Activated T-cell treated with anti-CD3 and anti-CD28 coated beads, Interleukin-2, amount 50 U/mL, for 24 hours (primary cell): ENCODE data around the gene LRP1B.

Source experiments
- DNase-seq: peaks from one replicate; pipeline ENCODE4 v3.0.0-alpha.2; 2020
- H3K27ac Mint-ChIP-seq: 2 replicates; pipeline ENCODE4 v1.8.0; 2020; ENCODE audit warnings: mild to moderate bottlenecking, mixed read lengths
- H3K27me3 Mint-ChIP-seq: 2 replicates; pipeline ENCODE4 v1.8.0; 2020; ENCODE audit warnings: mixed read lengths
- H3K36me3 Mint-ChIP-seq: 2 replicates; pipeline ENCODE4 v1.8.0; 2020; ENCODE audit warnings: low read depth, mixed read lengths
- H3K4me1 Mint-ChIP-seq: 2 replicates; pipeline ENCODE4 v1.8.0; 2020; ENCODE audit warnings: low read depth, mixed read lengths
- H3K4me3 Mint-ChIP-seq: 2 replicates; pipeline ENCODE4 v1.8.0; 2020; ENCODE audit warnings: mild to moderate bottlenecking, moderate library complexity, mixed read lengths
- H3K9me3 Mint-ChIP-seq: 2 replicates; pipeline ENCODE4 v1.8.0; 2020; ENCODE audit warnings: mixed read lengths

Gene LRP1B

DNA sequence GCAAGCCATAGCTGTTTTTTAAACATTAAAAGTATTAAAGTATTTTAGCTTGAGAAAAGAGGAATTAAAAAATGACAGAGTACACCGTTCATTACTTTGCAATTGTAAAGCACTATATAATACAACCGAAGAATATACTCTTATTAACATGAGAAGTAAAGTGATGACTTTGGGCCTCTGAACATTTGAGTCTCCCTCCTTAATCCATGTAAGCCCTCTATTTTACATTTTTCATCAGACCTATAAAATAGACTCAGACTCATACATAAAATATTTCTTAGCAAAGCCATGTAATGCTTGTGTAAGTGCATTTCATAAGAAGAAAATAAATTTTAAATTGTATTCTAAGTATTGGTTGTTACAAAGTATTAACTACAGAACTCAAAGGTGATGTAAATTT is 198.6 kb downstream of the LRP1B start:
- H3K36me3 Mint-ChIP-seq, result no peaks in the 10 kb centered on the region
- no peaks in the 10 kb centered on the region for H3K4me1 Mint-ChIP-seq
- H3K4me3 Mint-ChIP-seq, result no peak overlapping the region

DNA sequence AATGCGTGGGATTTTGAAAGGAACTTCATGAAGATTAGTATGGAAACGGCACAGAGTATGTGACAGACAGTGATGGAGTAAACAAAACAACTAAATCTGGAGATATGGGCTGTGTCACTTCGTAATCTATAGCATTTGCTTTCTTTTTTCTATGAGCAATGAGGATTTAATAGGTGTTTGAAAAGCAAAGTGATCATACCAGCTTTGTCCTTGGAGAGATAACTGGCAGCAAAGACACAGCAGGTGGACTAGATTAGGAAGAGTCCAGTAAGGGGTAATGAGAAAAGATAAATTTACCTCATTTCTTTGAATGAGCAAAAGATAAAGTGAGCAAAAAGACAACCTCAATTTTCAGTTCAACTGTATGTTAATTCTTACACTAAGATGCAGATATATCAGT is 199.0 kb downstream of the LRP1B start:
- Mint-ChIP-seq H3K27me3 (no peaks in the 10 kb centered on the region), H3K36me3 (no peaks in the 10 kb centered on the region), H3K4me3 (no peak overlapping the region), H3K27ac (no peak overlapping the region), H3K4me1 (no peaks in the 10 kb centered on the region), H3K9me3 (peaks cover 10% of the 10 kb centered on the region)
- no peak for DNase-seq

More for the DNA sequence above, 198.6 kb downstream of the LRP1B start:
- Mint-ChIP-seq H3K27me3 (no peaks in the 10 kb centered on the region), H3K9me3 (peaks cover 10% of the 10 kb centered on the region), H3K27ac (no peak overlapping the region)
- DNase-seq, result no peak

DNA sequence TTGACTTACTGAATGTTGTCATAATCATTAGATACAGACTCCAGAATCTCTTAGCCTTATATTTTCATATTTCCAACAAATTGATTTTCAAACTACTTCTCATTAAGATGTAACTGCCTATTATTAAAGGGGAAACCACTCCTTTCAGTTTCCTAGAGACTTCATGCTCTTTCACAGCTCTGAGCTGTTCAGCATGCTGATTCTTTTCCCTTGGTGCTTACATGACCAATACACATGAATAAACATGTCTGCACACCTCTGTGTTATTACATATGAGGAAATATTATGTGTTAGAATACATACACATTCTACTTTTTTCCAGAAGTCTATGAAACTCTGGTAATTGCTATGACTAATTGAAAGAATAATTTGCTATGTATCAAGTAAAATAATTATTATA is 200.0 kb downstream of the LRP1B start:
- Mint-ChIP-seq H3K27ac (no peak overlapping the region), H3K36me3 (no peaks in the 10 kb centered on the region), H3K4me1 (no peaks in the 10 kb centered on the region), H3K9me3 (peaks cover 10% of the 10 kb centered on the region), H3K4me3 (no peak overlapping the region), H3K27me3 (no peaks in the 10 kb centered on the region)
- no peak for DNase-seq

DNA sequence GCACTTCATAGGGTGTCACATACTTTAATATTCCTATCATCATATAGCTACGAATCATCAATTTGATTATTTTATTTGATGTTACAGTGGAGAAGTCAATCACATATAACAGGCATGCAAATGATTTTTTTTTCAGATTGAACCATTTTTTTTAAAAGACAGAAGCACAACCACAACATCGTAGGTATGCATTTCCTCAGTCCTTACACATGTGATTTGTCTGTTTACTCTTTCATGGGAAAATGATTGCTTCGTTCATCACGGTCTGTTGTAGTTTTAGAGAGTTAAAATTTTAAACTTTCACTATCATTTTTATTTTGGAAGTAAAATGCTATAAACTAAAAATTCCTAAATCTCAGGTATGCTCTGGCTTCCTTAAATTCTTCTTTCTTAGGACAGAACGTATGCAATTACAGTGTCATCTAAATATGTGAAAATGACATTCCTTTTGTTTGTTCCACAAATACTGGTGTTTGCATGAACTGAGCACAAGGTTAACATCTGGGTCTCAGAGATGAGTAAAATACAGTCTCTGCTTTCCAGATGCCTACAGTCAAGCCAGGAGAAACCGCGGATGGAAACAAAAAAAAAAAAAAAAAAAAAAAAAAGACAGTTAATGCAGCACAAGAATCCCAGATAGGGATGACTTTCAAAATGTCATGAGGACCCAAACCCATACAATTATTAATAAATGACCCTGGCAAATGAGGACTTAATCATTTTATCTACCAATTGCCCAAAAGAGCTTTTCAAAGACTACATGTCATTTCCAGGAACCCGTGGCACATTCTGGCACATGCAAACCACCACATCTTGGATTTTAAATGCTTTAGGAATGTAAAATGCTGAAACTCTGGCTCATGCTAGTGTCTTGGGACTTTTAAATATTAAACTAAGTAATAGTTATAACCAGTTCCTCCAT is 201.2 kb downstream of the LRP1B start:
- no peak overlapping the region for H3K4me3 Mint-ChIP-seq
- DNase-seq, result no peak
- peaks cover 13% of the 10 kb centered on the region for H3K9me3 Mint-ChIP-seq
- H3K27me3 Mint-ChIP-seq, result no peaks in the 10 kb centered on the region
- no peaks in the 10 kb centered on the region for H3K4me1 Mint-ChIP-seq
- H3K27ac Mint-ChIP-seq, result no peak overlapping the region
- no peaks in the 10 kb centered on the region for H3K36me3 Mint-ChIP-seq

DNA sequence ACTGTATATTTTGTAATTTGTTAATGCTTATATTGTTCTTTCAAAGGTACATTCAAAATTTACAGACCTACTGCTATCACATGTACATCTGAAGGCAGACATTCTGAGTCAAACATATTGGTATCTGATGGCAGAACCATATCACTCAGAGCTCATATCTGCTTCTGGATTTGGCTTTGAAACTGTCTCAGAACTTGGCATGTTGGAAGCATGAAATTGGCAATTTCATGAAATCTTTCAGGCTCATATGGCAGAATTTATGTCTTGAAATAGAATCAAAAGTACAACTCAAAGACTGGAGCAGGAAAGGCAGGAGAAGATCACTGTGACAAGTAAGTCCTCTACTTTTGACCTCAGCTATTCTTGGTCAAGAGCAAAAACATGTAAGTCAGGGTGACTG is 202.3 kb downstream of the LRP1B start:
- Mint-ChIP-seq H3K4me3 (no peak overlapping the region), H3K9me3 (peaks cover 13% of the 10 kb centered on the region), H3K27ac (no peak overlapping the region), H3K36me3 (no peaks in the 10 kb centered on the region), H3K4me1 (no peaks in the 10 kb centered on the region), H3K27me3 (no peaks in the 10 kb centered on the region)
- no peak for DNase-seq

DNA sequence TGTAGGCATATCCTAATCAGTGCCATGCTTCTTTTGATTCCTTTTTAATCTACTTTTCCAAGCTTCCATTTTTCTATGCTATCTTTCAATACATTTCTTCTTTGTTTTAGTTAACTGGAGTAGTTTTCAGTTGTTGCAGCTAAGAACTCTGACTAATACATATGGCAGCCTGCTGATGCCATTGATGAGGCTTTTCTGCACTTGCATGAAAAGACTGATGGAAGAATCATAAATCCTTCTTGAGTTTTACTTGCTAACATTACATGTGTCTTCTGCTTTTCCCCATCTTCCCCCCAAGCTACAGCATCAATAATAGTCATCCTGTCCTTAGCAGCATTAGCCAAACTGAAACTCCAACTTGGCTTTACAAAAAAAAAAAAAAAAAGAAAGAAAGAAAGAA is 203.3 kb downstream of the LRP1B start:
- H3K4me1 Mint-ChIP-seq, result no peaks in the 10 kb centered on the region
- no peak overlapping the region for H3K27ac Mint-ChIP-seq
- H3K36me3 Mint-ChIP-seq, result no peaks in the 10 kb centered on the region
- H3K4me3 Mint-ChIP-seq, result no peak overlapping the region
- no peak for DNase-seq
- H3K27me3 Mint-ChIP-seq, result no peaks in the 10 kb centered on the region
- H3K9me3 Mint-ChIP-seq, result peaks cover 13% of the 10 kb centered on the region

DNA sequence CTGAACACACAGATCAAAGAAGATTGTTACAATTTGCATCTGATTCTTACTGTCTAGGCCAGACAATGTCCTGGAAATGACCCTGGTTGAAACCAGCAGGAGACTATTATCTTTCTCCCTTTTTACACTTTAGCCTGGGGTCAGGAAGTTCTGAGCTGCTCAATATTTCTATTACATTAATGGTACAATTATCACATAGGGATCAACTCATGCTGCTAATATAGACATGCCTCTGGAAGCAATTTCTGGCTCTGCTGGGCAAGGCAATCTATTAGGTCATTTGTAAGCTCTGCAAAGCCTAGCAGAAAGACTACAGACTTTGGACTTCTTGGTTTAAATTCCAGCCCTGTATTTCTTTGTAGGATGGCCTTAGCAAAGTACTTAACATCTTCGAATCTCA is 205.3 kb downstream of the LRP1B start:
- H3K27me3 Mint-ChIP-seq, result no peaks in the 10 kb centered on the region
- H3K36me3 Mint-ChIP-seq, result no peaks in the 10 kb centered on the region
- DNase-seq, result no peak
- no peak overlapping the region for H3K27ac Mint-ChIP-seq
- peaks cover 14% of the 10 kb centered on the region for H3K9me3 Mint-ChIP-seq
- no peaks in the 10 kb centered on the region for H3K4me1 Mint-ChIP-seq
- H3K4me3 Mint-ChIP-seq, result no peak overlapping the region

DNA sequence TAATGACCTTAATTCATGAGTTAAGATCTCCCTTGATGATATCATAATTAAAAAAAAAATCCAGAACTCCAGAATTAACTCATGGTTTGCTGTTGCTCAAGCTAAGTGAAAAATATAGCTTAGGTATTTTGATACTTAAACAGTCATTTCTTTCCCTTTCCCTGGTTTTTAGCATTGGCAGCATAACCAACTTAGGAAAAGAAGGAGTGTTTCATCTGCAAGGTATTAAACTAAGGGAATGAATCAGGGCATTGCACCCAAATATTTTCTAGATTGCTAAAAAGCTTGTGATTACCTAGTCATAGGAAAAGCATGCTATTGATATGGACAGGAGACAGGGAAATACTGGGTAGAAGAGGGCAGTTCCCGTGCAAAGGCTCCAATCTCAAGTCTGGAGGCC is 207.2 kb downstream of the LRP1B start:
- Mint-ChIP-seq H3K27me3 (no peaks in the 10 kb centered on the region), H3K4me3 (no peak overlapping the region), H3K27ac (no peak overlapping the region), H3K9me3 (peaks cover 12% of the 10 kb centered on the region), H3K36me3 (no peaks in the 10 kb centered on the region), H3K4me1 (no peaks in the 10 kb centered on the region)
- no peak for DNase-seq

DNA sequence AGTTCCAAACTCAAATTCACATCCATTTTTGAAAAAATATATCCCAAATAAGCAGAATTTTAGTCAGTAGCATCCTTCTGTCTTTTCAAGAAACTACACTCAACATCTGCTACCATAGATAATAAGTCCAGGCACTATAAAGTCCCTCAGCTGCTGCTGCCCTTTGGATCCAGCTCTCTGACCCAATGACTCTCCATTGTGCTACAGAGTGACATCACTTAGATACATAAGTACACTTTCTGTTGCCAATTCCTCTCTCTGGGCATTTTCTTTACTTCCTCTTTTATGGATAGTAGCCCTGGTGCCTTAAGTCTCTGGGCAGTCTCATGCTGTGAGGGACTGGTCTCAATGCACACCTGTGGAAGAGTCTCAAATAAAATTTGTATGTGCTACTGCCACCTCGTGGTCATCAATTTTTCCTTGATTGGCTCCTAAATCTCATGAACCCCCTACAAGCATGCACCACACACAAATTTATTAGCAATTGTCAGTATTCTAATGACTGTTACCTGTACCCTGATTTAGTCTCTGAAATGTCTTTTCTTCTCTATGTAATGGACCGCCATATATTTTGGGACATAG is 219.2 kb downstream of the LRP1B start:
- Mint-ChIP-seq H3K27ac (no peak overlapping the region), H3K36me3 (no peaks in the 10 kb centered on the region), H3K4me1 (no peaks in the 10 kb centered on the region), H3K27me3 (no peaks in the 10 kb centered on the region), H3K9me3 (peaks cover 17% of the 10 kb centered on the region), H3K4me3 (no peak overlapping the region)
- DNase-seq, result no peak

DNA sequence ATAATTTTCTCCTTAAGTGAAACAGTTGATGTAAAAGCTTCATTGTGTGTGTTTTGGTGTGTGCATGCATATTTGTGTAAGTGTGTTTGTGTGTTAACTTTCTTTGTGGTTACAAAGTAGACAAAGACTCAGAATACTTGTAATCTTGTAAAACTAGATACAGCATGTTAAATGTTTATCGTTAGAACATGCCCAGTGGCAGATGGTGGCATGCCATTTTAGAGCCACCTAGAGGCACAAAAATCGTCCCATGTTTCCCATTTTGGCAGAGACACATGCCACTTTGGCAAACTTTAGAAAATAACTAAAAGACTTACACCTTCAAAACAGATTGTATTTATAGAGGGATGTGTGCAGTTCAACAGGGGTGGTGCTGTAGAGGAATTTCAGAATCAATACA is 224.1 kb downstream of the LRP1B start:
- H3K36me3 Mint-ChIP-seq, result no peaks in the 10 kb centered on the region
- peaks cover 2% of the 10 kb centered on the region for H3K9me3 Mint-ChIP-seq
- no peaks in the 10 kb centered on the region for H3K4me1 Mint-ChIP-seq
- no peaks in the 10 kb centered on the region for H3K27me3 Mint-ChIP-seq
- no peak overlapping the region for H3K4me3 Mint-ChIP-seq
- H3K27ac Mint-ChIP-seq, result no peak overlapping the region
- no peak for DNase-seq

DNA sequence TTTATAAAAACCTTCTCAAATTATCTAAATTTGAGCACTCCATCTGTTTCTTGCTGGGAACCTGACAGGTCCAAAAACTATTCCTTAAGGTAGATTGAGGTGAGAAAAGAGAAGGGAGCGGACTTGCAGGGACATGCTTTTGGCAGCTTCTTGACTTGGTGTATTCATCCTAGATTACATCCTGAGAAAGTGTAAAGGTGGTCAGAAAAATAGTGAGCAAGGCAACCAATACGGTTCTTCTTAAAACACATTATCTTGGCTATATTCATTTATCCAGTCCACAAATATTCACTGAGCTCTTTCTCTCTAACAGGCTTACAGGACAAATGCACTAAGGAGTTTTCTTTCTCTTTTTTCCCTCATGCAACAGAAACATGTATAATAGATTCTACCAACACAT is 230.0 kb downstream of the LRP1B start:
- no peak for DNase-seq
- H3K27me3 Mint-ChIP-seq, result no peaks in the 10 kb centered on the region
- H3K36me3 Mint-ChIP-seq, result no peaks in the 10 kb centered on the region
- H3K27ac Mint-ChIP-seq, result no peak overlapping the region
- no peaks in the 10 kb centered on the region for H3K4me1 Mint-ChIP-seq
- H3K4me3 Mint-ChIP-seq, result no peak overlapping the region
- H3K9me3 Mint-ChIP-seq, result peaks cover 9% of the 10 kb centered on the region

DNA sequence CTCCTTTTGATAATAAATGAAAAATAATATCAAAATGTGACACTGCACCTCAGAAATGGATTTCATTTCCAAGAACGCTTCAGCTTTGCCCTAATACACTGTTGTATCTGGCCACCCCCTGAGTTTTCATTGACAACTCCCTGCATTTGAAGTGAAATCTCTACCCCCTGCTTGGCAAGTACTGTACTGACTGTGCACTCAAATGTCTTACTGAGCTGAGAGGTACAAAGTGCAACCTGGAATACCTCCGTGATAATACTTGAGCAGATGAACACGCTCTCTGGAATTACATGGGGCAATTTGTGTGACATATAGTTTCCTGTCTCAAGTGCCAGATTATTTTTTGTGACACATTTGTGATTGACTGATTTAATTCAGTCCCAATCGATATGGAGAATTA is 231.1 kb downstream of the LRP1B start:
- no peak for DNase-seq
- Mint-ChIP-seq H3K9me3 (peaks cover 9% of the 10 kb centered on the region), H3K36me3 (no peaks in the 10 kb centered on the region), H3K27ac (no peak overlapping the region), H3K4me3 (no peak overlapping the region), H3K27me3 (no peaks in the 10 kb centered on the region), H3K4me1 (no peaks in the 10 kb centered on the region)

DNA sequence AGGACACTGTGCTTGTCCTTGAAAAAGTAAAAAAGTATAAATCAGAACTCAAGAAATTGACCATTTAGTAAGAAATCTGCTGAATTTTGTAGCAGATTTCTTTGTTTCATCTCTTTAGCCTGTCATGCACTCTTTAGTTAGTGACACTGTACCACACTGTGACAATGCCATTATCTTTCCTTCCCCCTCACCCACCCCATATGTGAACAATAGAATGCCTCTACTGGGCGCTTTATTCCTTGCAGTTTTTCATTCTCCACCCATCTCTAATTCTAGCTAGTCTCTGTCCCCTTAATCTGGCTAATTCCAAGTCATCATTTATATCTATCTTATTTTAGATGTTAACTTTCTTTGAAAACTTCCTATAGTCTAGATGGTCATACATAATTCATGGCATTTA is 241.0 kb downstream of the LRP1B start:
- Mint-ChIP-seq H3K4me3 (no peak overlapping the region), H3K27ac (no peak overlapping the region), H3K9me3 (peaks cover 12% of the 10 kb centered on the region), H3K27me3 (no peaks in the 10 kb centered on the region), H3K36me3 (no peaks in the 10 kb centered on the region), H3K4me1 (no peaks in the 10 kb centered on the region)
- no peak for DNase-seq

DNA sequence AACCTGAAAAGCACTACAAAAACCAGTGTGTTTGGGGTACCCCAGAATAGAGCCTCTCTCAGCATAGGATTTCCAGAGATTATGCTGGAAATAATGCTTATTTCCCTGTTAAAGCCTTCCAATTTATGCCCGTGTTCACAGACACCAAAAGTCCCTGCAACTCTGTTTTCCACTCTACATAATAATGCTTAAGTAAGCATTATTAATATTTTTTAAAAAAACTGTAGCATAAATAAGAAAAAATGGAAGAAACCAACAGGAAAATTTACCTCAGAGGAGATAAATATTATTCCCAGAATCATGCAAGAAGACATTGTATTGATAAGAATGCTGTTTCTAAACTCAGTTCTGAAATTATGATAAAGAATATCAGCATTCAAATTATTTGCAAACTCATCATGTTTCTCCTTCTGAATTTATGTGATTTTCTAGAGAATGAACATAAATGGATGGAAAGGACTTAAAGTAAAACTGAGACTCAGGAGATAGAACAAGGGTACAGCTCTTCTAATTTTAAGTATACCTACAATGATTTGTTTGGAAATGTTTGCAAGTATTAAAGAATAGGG is 241.7 kb downstream of the LRP1B start:
- H3K27me3 Mint-ChIP-seq, result no peaks in the 10 kb centered on the region
- DNase-seq, result no peak
- H3K27ac Mint-ChIP-seq, result no peak overlapping the region
- no peaks in the 10 kb centered on the region for H3K4me1 Mint-ChIP-seq
- peaks cover 17% of the 10 kb centered on the region for H3K9me3 Mint-ChIP-seq
- no peak overlapping the region for H3K4me3 Mint-ChIP-seq
- no peaks in the 10 kb centered on the region for H3K36me3 Mint-ChIP-seq

DNA sequence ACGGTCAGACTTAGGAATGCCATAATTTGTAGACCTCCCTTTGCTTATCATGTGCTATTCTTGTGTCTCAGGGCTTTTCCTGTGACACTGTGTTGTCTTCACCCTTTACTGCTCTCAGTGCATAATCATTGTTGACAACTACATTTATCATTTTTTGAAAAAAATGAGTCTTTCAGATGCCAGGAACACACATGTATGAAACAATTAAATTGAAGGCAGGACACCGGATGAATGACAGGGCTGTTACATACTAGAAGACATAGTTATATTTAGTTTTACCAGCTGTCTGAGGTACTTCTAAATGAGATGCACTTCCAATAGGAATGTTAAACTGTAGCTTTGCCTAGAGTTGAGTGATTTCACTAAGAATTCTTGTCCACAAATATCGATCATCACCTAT is 243.5 kb downstream of the LRP1B start:
- Mint-ChIP-seq H3K36me3 (no peaks in the 10 kb centered on the region), H3K4me3 (no peak overlapping the region), H3K4me1 (no peaks in the 10 kb centered on the region), H3K27ac (no peak overlapping the region), H3K9me3 (peaks cover 17% of the 10 kb centered on the region), H3K27me3 (no peaks in the 10 kb centered on the region)
- no peak for DNase-seq
